ENCODE data around the gene CACUL1.
"Not testable (repeated sequence)": the region's sequence is repeated elsewhere in the genome, so short reads cannot be mapped to it uniquely, and the experiment has no call there.

The CACUL1 gene

GRCh38 chr10:118754229-118754555 is 578 bp downstream of the CACUL1 start:
- TF ChIP-seq GATA1 (IDR thresholded peaks at IDR 0.05; ENCODE audit: low read depth, low read length) (no peak), POLR2A (IDR thresholded peaks at IDR 0.05; ENCODE audit: low read length) (no peak)
- peak; percentile 69 to 78 for DNase-seq

- DNase-seq, result peak; percentile 69 to 78
- no peak for TF ChIP-seq GATA1 (IDR thresholded peaks at IDR 0.05; ENCODE audit: low read depth, low read length)
- TF ChIP-seq POLR2A (IDR thresholded peaks at IDR 0.05; ENCODE audit: low read length), result no peak
Measured at GRCh38 chr10:118753331-118754228, 1.2 kb downstream of the CACUL1 start.

- no peak for TF ChIP-seq POLR2A (IDR thresholded peaks at IDR 0.05; ENCODE audit: low read length)
- no peak for TF ChIP-seq GATA1 (IDR thresholded peaks at IDR 0.05; ENCODE audit: low read depth, low read length)
- no peak for DNase-seq
Measured at GRCh38 chr10:118752409-118752808, 2.4 kb downstream of the CACUL1 start.

- no peak for TF ChIP-seq POLR2A (IDR thresholded peaks at IDR 0.05; ENCODE audit: low read length)
- no peak for TF ChIP-seq GATA1 (IDR thresholded peaks at IDR 0.05; ENCODE audit: low read depth, low read length)
- no peak for DNase-seq
Measured at GRCh38 chr10:118751265-118751664, 3.5 kb downstream of the CACUL1 start.

- TF ChIP-seq POLR2A (IDR thresholded peaks at IDR 0.05; ENCODE audit: low read length) (no peak), GATA1 (IDR thresholded peaks at IDR 0.05; ENCODE audit: low read depth, low read length) (no peak)
- DNase-seq, result no peak
Measured at GRCh38 chr10:118748041-118748440, 6.7 kb downstream of the CACUL1 start.

- peak in 1 of 2 experiments; percentile 45 for DNase-seq
- TF ChIP-seq POLR2A (IDR thresholded peaks at IDR 0.05; ENCODE audit: low read length), result no peak
- no peak for TF ChIP-seq GATA1 (IDR thresholded peaks at IDR 0.05; ENCODE audit: low read depth, low read length)
Measured at GRCh38 chr10:118746246-118746645, 8.5 kb downstream of the CACUL1 start.

- TF ChIP-seq GATA1 (IDR thresholded peaks at IDR 0.05; ENCODE audit: low read depth, low read length) (no peak), POLR2A (IDR thresholded peaks at IDR 0.05; ENCODE audit: low read length) (no peak)
- no peak for DNase-seq
Measured at GRCh38 chr10:118745056-118745455, 9.7 kb downstream of the CACUL1 start.

GRCh38 chr10:118744346-118744918 is 10.3 kb downstream of the CACUL1 start:
- DNase-seq, result not testable (repeated sequence)

- TF ChIP-seq GATA1 (IDR thresholded peaks at IDR 0.05; ENCODE audit: low read depth, low read length), result no peak
- no peak for TF ChIP-seq POLR2A (IDR thresholded peaks at IDR 0.05; ENCODE audit: low read length)
Measured at GRCh38 chr10:118742782-118743181, 12.0 kb downstream of the CACUL1 start.

GRCh38 chr10:118742032-118742431 is 12.7 kb downstream of the CACUL1 start:
- TF ChIP-seq POLR2A (IDR thresholded peaks at IDR 0.05; ENCODE audit: low read length) (no peak), GATA1 (IDR thresholded peaks at IDR 0.05; ENCODE audit: low read depth, low read length) (no peak)
- DNase-seq, result no peak

More at GRCh38 chr10:118742782-118743181, 12.0 kb downstream of the CACUL1 start:
- DNase-seq, result no peak

GRCh38 chr10:118738406-118738805 is 16.4 kb downstream of the CACUL1 start:
- no peak for DNase-seq
- TF ChIP-seq GATA1 (IDR thresholded peaks at IDR 0.05; ENCODE audit: low read depth, low read length), result no peak
- TF ChIP-seq POLR2A (IDR thresholded peaks at IDR 0.05; ENCODE audit: low read length), result no peak

GRCh38 chr10:118737603-118738302 is 17.0 kb downstream of the CACUL1 start:
- DNase-seq, result peak; percentile 46 to 62
- no peak for TF ChIP-seq POLR2A (IDR thresholded peaks at IDR 0.05; ENCODE audit: low read length)
- no peak for TF ChIP-seq GATA1 (IDR thresholded peaks at IDR 0.05; ENCODE audit: low read depth, low read length)

- TF ChIP-seq POLR2A (IDR thresholded peaks at IDR 0.05; ENCODE audit: low read length) (no peak), GATA1 (IDR thresholded peaks at IDR 0.05; ENCODE audit: low read depth, low read length) (no peak)
- no peak for DNase-seq
Measured at GRCh38 chr10:118735294-118735693, 19.5 kb downstream of the CACUL1 start.

- no peak for TF ChIP-seq GATA1 (IDR thresholded peaks at IDR 0.05; ENCODE audit: low read depth, low read length)
- TF ChIP-seq POLR2A (IDR thresholded peaks at IDR 0.05; ENCODE audit: low read length), result no peak
- peak; percentile 7 to 11 for DNase-seq
Measured at GRCh38 chr10:118734475-118734874, 20.3 kb downstream of the CACUL1 start.

Data from erythroblast (primary cell).